GM23248 (cell line): Measurements from ENCODE around the gene KLHL6.

Experiments used
- EZH2 ChIP-seq: fragments of 200-600 bp; sonication (generic); IDR thresholded peaks from 2 replicates; pipeline ENCODE4 v1.6.1; 2018; ENCODE audit warnings: antibody characterized with exemption, mild to moderate bottlenecking; ENCODE audit not compliant: insufficient read depth, poor library complexity, severe bottlenecking
- EZH2phosphoT487 ChIP-seq: fragments of 200-600 bp; sonication (generic); IDR thresholded peaks from 2 replicates; pipeline ENCODE4 v1.6.1; 2018; ENCODE audit warnings: antibody characterized with exemption, moderate library complexity, mild to moderate bottlenecking, low read depth; ENCODE audit not compliant: insufficient read depth

DNA sequence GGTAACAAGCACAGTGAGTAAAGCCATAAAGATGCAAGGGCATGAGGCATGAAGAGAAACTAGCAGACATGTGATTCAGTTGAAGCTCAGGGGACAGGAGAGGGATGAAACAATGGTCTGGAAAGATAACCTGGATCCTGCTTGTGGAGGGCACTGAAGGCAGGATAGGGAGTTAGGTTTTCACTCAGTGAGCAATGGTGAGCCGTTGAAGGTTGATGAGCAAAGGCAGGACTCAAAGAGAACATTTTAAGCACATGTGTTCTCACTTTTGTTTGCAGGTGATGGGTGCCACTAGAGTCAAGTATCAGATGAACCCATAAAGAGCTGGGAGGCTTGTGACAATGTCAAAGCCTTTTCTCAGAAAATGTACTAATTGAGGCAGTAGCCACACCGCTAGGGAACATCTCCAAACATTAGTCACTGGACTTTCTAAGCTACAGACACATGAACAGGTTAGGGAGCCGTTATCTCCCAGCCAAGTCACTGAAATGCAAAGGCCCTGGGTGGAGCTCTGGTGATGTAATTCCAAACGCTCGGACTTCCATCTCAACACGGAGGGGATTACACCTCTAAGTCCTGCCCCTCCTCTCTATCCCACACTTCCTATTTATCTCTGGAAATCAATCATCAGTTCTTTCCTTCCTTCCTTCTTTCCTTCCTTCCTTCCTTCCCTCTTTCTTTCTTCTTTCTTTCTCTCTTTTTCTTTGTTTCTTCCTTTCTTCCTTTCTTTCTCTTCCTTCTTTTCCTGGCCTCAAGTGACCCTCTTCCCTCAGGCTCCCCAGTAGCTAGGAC, 22.7 kb downstream of the KLHL6 start:
- no peak for TF ChIP-seq EZH2phosphoT487
- no peak for TF ChIP-seq EZH2
